CD4-positive, alpha-beta T cell treated with Interleukin-12 subunit alpha and Interleukin-12 subunit beta, for 1 hour (primary cell): ENCODE data around the gene CDK2AP2.
"Not testable (repeated sequence)": the region's sequence is repeated elsewhere in the genome, so short reads cannot be mapped to it uniquely, and the experiment has no call there.

Experiments
- DNase-seq: peaks from one replicate; pipeline ENCODE4 v3.0.0-alpha.2; 2020

Gene CDK2AP2

DNA sequence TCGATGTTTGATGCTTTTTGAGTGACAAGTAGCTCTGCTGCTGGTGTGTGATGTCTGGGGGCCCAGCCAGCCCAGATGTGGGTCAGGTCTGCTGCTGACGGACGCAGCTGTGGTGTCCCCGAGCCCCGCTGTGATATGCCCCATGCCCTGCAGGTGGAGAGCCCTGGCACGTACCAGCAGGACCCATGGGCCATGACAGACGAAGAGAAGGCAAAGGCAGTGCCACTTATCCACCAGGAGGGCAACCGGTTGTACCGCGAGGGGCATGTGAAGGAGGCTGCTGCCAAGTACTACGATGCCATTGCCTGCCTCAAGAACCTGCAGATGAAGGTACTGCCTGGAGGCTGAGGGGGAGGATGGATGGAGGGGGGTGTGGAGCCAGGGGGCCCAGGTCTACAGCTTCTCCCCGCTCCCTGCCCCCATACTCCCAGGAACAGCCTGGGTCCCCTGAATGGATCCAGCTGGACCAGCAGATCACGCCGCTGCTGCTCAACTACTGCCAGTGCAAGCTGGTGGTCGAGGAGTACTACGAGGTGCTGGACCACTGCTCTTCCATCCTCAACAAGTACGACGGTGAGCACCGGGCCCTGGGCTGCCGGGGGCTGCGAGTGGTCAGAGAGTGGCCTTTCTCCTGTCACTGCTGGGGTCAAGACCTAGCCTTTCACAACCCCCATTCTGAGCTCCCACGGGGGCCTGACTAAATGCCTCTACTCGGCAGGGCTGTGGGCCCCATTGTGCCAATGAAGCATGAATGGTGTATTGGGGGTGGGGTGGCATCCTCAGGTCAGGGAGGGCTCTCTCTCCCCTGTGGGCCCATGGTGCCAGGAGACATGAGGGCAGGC, 17.9 kb downstream of the CDK2AP2 start:
- no peak for DNase-seq

DNA sequence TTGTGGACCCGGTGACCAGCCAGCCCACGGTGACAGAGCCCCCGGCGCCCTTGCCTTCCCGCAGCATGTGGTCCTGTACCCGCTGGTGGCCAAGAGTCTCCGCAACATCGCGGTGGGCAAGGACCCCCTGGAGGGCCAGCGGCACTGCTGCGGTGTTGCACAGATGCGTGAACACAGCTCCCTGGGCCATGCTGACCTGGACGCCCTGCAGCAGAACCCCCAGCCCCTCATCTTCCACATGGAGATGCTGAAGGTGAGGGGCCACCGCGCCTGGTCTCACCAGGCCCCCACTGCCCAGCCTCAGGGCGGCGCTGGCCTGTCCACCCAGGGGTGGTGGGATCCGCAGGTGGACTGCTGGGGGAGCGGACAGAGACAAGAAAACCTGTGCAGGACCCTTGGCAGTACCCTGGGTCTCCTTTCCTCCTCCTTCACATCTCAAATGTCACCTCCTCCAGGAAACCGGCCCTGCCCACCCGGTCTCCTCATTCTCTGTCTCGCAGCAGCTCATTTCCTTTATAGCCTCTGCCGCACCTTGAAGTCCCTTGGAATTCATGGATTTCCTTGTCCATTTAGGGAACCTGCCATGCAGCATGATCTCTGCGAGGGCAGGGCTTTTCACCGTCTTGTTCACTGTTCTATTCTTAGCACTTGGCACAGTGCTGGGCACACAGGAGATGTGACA, 18.6 kb downstream of the CDK2AP2 start:
- DNase-seq = no peak

DNA sequence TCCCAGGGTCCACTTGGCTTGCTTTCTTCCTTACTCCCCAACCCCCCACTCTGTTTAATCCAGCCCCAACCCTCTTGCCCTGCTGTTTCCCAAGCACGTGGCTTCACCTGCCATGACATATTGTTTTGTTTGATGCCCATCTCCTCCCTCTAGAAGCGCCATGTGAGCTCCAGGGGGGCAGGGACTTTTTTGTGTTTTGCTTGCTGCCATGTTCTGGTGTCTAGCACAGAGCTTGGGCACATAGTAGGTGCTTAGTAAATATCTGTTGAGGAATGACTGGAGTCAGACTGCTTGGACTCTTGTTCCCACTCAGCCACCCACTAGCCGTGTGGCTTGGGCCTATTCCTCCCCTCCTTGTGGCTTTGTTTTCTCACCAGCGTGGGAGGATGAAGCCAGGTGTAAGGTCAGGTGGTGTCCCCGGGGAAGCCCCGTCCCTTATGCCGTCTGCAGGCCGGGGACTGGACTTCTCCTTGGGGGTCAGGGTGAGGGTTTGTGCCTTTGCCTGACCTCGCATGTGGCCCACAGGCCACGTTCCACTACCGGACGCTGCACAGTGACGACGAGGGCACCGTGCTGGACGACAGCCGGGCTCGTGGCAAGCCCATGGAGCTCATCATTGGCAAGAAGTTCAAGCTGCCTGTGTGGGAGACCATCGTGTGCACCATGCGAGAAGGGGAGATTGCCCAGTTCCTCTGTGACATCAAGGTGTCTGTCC, 21.3 kb downstream of the CDK2AP2 start:
- peak; percentile 41 for DNase-seq

DNA sequence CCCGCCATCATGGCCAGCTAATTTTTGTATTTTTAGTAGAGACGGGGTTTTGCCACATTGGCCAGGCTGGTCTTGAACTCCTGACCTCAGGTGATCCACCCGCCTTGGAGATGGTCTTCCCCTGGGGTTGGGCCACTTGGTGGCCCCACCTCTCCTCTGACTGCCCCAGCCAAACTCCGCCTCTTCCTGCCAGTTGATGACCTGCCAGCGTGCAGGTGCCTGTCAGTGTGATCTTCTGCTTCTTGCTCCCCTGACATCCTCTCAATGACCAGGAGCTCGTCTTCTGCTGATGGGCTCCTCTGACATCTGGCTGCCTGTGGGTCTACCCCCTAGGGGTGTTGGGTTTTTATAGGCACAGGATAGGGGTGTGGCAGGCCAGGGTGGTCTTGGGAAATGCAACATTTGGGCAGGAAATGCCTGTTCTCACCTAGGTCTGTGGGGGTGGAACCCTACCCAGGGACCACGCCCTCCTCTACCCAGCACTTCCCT, 22.0 kb downstream of the CDK2AP2 start:
- peak; percentile 75 for DNase-seq

DNA sequence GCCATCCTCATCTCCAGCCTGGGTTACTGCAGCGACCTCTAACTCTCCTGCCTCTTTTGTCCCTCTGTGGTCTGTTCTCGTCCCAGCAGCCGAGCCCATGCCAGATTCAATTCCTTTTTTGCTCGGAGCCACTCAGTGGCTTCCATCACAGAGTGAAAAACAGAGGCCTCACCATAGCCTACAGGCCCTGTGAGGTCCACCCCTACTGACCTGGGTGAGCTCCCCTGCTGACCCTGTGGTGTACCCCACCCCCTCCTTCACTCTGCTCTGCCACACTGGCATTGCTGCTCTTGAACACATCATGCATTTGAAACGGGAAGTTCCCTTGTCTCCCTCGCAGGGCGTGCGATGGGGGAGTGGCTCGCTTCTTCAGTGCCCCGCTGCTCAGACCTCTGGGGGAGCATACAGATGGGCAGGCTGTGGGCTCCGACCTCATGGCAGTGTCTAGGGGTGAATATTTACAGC, 23.1 kb downstream of the CDK2AP2 start:
- DNase-seq = peak; percentile 69

DNA sequence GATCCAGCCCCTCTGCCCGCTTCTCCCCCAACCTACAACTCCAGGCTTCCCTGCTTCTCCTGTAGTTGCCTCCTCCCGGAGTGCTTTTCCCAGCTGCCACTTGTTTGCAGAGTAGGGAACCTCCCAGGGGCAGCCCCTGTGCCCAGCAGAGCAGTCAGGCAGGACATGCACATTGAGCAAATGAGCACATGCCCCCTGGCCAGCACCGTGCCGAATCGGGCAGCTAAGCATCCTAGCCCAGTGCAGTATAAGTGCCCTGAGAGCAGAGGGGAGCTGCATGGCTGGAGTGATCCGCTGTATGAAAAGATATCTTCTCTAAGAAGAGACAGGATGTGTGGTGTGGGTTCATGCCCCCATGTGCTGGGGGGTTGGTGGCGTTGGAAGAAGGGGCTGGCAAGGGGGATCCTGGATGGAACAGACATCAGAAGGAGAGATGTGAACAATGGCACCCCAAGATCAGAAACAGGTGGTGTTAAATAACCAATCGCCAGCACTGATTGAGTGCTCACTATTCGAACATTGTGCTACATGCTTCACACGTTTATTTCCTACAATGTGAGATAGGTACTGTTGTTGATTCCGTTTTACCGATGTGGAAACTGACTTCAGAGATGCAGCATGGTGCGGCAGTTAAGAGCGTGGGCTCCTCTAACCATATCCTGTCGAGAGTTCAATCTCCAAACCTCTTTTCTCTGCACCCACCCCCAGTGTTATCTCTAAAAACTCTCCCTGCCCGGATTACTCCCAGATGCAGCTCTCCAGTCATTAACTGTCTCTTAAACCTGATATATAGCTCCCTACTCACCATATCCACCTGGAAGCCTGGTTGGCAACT, 23.9 kb downstream of the CDK2AP2 start:
- DNase-seq = peak; percentile 62

DNA sequence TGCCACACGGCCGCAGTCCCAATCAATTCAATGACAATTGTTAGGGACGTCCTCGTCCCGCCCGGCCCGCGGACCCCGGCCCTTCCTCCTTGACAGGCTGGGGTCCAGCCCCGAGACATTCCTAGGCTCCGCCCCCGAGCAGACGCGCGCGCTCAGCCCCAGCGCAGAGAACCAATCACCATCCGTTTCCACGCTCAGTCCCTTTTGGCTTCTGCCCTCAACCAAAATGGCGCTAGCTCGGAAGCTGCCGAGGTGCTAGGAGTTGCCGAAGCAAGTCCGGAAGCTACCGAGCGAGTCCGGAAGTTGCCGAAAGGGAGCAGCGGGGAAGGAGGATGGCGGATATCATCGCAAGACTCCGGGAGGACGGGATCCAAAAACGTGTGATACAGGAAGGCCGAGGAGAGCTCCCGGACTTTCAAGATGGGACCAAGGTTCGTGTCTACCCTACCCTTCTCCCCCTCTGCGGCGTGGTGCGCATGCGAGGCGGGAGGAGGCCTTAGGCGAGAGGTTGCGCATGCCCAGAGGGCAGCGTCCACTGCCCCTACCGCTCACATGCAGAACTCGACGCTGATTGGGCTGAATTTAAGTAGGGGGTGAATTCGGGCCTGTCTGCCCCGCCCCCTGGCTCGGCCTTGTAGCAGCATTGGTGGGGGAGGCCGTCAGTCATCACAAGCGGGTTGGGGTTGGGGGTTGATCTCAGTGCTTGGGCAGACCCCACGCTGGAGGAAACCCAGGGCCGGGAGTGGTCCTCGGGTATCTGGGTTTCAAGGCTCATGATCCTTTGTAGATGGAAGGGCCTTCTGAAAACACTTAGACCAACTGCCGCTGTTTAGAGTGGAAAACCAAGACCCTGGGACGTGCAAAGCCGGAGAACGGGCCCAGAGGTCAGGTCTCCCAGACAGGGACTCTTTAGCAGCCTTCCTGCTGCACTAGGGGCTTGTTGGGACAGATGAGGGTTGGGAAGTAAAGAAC, 24.8 kb downstream of the CDK2AP2 start, which contains the start of gene AIP:
AIP (plus strand) TSS at position 200 of the 972 bp plus-strand sequence; CDS start at position 333, 133 bp downstream.
- peak; percentile 98 for DNase-seq

DNA sequence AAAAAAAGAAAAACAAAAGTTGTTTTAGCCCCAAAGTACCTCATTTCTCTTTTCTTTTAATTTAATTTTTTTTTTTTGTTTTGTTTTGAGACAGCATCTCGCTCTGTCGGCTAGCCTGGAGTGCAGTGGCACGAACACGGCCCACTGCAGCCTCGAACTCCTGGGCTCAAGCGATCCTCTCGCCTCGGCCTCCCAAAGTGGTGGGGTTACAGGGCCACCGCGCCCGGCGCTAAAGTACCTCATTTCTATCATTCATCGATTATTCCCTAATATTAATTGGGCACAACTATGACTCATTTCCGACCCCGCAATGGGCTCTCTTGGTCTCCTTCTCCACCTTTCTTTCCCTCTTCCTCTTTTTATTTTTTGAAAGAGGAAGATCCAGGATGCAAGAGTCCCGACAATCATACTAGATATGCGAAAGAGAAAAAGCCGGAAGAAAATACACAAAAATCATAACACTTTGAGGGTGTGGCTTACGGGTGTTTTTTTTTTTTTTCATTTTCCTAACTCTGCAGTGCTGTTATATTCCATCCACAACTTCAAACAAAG, 25.6 kb downstream of the CDK2AP2 start:
- no peak for DNase-seq

DNA sequence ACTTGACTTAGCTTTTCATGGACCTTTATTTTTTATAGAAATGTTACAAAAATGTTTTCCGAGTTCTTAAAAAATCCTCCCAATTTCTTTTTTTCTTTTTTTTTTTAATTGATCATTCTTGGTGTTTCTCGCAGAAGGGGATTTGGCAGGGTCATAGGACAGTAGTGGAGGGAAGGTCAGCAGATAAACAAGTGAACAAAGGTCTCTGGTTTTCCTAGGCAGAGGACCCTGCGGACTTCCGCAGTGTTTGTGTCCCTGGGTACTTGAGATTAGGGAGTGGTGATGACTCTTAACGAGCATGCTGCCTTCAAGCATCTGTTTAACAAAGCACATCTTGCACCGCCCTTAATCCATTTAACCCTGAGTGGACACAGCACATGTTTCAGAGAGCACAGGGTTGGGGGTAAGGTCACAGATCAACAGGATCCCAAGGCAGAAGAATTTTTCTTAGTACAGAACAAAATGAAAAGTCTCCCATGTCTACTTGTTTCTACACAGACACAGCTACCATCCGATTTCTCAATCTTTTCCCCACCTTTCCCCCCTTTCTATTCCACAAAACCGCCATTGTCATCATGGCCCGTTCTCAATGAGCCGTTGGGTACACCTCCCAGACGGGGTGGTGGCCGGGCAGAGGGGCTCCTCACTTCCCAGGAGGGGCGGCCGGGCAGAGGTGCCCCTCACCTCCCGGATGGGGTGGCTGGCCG, 30.5 kb downstream of the CDK2AP2 start:
- DNase-seq = not testable (repeated sequence)

DNA sequence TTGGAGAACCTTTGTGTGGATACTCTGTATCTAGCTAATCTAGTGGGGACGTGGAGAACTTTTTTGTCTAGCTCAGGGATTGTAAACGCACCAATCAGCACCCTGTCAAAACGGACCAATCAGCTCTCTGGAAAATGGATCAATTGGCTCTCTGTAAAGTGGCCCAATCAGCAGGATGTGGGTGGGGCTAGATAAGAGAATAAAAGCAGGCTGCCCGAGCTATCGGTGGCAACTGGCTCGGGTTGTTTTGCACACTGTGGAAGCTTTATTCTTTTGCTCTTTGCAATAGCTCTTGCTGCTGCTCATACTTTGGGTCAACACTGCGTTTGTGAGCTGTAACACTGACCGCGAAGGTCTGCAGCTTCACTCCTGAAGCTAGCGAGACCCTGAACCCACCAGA, 31.3 kb downstream of the CDK2AP2 start:
- not testable (repeated sequence) for DNase-seq

DNA sequence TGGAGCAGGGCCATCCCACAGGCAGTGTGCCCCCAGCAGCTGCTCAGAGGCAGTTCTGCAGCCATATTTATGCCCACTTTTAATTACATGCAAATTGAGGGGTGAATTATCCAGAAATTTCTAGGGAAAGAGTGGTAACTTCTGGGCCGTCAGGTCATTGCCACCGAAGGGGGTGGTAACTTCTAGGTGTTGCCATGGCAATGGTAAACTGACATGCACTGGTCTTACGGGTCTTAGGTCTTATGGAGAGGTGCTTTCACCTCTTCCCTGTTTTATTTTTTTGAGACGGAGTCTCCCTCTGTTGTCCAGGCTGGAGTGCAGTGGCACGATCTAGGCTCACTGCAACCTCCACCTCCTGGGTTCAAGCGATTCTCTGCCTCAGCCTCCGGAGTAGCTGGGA, 35.1 kb downstream of the CDK2AP2 start:
- no peak for DNase-seq

DNA sequence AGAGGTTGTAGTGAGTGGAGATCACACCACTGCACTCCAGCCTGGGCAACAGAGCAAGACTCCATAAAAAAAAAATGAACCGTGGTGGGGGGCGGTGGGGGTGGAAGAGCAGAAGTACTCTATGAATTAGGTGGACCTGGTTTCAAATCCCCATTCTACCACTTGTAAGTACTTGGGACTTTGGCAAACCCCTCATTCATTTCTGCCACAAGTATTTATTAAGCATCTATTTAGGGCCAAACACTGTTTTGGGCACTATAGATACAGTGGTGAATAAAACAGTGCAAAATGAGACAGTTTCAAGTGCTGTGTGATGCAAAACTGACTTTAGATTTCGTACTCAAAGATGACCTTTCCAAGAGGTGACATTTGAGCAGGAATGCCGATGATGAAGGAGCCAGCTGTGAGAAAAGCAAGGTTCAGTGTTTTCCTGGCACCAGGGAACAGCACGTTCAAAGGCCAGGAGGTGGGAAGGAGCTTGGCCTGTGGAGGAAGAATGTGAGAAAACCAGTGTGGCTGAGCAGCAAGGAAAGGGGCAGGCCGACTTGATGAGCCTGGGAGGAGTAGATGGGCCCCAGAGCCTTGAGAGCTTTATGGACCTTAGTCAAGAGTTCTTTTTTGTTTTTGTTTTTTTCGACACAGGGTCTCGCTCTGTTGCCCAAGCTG, 37.5 kb downstream of the CDK2AP2 start:
- no peak for DNase-seq

DNA sequence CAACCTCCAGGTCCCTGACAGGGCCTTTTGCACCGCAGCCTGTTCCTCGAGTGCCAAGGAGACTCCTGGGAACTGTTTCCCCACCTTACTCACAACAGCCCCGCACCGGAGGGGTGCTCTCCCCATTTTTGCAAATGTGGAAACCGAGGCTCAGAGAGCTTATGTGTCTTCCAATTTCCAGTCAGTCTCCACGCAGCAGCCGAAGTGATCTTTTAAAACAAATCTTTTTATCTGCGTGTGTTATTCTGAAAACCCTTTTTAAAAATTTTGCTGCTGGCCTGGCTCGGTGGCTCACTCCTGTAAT, 38.5 kb downstream of the CDK2AP2 start:
- no peak for DNase-seq

DNA sequence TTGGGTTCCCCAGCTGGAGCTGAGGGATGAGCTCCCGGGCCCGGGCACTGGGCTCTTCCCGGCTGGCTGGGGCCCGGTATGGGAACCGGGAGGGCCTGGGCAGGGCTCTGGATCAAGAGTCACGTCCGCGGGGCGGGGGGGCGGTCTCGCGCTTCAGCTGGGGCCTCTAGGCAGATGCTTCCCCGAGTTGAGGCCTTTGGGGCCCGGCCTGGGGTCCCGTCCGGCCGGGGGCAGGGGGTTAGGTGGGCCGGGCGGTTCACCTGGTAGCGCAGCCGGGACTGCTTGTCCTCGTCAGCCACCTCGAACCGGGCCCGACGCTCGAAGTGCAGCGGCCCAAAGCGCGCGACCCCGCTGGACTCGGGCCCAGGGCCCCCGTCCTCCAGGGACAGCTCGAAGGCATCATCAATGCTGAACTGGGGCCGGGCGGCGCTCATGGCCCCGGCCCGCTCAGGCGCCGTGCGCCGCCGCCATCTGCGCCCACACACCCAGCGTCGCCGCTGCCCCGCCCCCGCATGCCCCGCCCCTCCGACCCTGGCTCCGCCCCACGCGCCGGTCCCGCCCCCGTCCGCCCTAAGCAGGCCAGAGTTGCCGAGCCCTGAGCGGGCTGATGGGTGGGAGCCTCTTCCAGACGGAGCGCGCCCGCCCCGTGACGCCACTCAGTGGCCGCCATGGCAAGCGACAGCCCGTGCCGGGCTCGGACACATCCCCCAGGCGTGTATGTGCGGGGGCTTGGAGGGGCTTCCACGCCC, 39.0 kb downstream of the CDK2AP2 start, which contains the start of gene TMEM134:
TMEM134 (minus strand) TSS at position 493 of the 749 bp plus-strand sequence; CDS start at position 434, 59 bp downstream.
- DNase-seq = peak; percentile 93

DNA sequence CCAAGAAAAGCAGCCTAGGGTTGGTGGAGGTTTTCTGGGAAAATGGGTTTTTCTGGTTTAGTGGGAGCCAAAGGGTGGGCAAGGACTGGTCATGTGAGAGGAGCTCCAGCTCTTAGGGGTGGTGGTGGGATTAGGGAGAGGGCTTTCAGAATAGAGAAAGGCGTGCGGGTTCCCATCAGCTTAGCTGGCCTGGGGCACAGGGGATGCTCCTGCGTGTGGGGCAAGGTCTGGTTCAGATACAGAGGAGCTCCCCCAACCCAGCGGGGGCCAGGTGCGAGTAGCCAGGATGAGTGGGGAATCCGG, 39.6 kb downstream of the CDK2AP2 start:
- no peak for DNase-seq

DNA sequence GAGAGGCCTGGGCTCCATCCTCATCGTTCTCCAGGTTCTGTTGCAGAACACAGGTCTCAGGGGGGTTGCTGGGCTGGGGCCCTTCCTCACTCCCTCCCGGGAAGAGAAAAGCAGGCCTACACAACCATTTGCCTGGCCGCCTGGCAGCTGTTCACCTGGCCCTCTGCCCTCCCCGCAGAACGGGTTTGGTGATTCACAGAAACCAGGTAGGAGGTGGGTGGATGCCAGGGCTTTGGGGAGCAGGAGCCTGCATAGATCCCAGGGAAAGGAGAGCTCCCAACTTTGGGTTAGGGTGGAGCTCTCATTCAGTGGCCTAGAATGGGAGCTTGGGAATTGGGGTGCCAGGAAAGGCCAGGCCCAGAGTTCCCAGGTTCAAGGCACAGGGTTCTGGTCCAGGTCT, 39.9 kb downstream of the CDK2AP2 start:
- DNase-seq = no peak

DNA sequence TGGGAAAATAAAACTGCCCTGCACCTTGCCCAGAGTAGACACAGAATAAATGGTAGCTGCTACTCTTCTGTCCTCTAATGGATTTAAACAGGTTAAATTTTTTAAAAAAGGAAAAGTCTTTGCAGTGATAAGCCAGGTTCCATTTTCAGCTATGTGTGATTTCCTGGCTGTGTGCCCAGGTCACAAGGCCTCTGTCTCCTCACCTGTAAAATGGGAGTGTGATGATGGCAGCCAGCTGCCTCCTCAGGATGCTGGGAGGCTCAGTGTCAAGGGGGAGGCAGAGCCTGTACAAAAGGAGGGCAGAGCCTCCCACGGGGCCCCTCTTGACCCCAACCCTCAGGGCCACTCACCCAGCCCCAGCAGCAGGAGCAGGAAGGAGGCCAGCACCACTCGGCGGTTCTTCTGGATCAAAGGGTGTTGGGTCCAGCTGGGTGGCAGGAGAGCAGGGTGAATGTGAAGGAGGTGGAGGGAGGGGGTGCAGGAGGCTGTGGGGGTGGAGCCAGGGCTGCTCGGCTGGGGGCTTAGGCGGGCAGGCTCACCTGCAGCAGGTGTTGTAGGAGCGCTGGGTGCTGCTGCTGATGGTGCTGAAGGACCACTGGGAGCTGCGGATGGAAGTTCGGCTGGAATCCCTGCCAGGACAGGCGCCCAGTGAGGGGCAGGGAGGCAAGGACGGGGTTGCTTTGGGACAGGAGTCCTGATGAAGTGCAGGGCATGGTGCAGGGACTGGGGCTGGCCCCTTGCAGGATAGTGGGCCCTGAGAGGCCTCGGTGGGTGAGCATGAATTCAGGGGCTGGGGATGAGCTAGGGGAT, 40.8 kb downstream of the CDK2AP2 start:
- DNase-seq = no peak

DNA sequence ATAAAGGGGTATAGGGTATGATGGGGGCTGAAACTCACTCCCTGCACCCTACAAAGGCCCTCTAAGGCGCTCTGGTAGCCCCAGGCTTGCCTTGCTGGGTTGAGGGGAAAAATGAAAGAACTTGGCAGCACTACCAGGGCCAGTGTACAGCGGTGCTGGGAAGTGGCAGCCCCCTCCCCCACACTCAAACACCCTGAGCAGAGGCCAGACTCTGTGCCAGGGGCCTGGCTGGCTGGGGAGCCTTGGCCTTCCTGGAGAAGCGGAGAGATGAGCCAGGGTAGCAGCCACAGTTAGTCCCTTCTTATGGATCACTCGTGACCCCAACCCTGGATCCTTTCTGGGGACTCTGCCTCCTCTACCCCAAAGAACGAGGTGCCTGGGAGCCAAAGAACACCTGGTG, 41.6 kb downstream of the CDK2AP2 start:
- DNase-seq = no peak
